Upper lobe of left lung (tissue), 6 donors: ENCODE measurements around the gene RTTN. TPM values are rescaled to one million over a fixed set of nuclear protein-coding genes. Genes with fewer than 3 reads are reported as not detected.

ENCODE experiments used
- ATAC-seq, 2 donors: fragments of 200-7000 bp; cut with Tn5 transposase; one replicate each; pipeline ENCODE4 v1.9.1; 2022; ENCODE audit warnings: mild to moderate bottlenecking in 2 of 2, moderate library complexity in 2 of 2; ENCODE audit not compliant: low FRiP score in 2 of 2
- DNase-seq, 2 donors: peaks; one replicate each; pipeline ENCODE4 v3.0.0-alpha.2; 2019 to 2020
- H3K27ac ChIP-seq, 4 donors: fragments of 200-600 bp; sonication (generic); one replicate each; pipeline ENCODE4 v1.5.1; 2016 to 2019
- H3K27me3 ChIP-seq, 4 donors: fragments of 200-600 bp; sonication (generic); one replicate each; pipeline ENCODE4 v1.5.1; 2017 to 2019
- H3K36me3 ChIP-seq, 4 donors: fragments of 200-600 bp; sonication (generic); one replicate each; pipeline ENCODE4 v1.5.1; 2016 to 2019
- H3K4me1 ChIP-seq, 4 donors: fragments of 200-600 bp; sonication (generic); one replicate each; pipeline ENCODE4 v1.5.1; 2018 to 2019
- H3K4me3 ChIP-seq, 4 donors: fragments of 200-600 bp; sonication (generic); one replicate each; pipeline ENCODE4 v1.5.1; 2017 to 2019; ENCODE audit warnings: mild to moderate bottlenecking in 2 of 4, moderate library complexity in 1 of 4
- H3K9me3 ChIP-seq, 4 donors: fragments of 200-600 bp; sonication (generic); one replicate each; pipeline ENCODE4 v1.5.1; 2018 to 2019
- CTCF ChIP-seq, 6 experiments: fragments of 450-650 bp in 4 of 6; fragments of 200-600 bp in 2 of 6; sonication (generic) in 2 of 6; IDR thresholded peaks; one replicate each; pipeline ENCODE4 v1.5.1; 2016 to 2019; ENCODE audit warnings: antibody characterized with exemption in 6 of 6
- EP300 ChIP-seq, 4 donors: sonication (generic); formaldehyde crosslinking; IDR thresholded peaks; one replicate each; pipeline ENCODE4 v1.5.1; 2017; ENCODE audit warnings: antibody characterized with exemption in 4 of 4, control low read depth in 2 of 4
- POLR2A ChIP-seq, 4 donors: fragments of 450-650 bp; IDR thresholded peaks; one replicate each; pipeline ENCODE4 v1.5.1; 2016 to 2017; ENCODE audit warnings: antibody characterized with exemption in 4 of 4, mild to moderate bottlenecking in 2 of 4
- POLR2AphosphoS5 ChIP-seq, 2 donors: sonication (generic); formaldehyde crosslinking; IDR thresholded peaks; one replicate each; pipeline ENCODE4 v1.5.1; 2017; ENCODE audit warnings: antibody characterized with exemption in 2 of 2
- WGBS, 2 donors: methylation state at CpG; one replicate each; pipeline ENCODE4 v1.1.5; 2017 to 2018; 5-methylcytosine and 5-hydroxymethylcytosine counted together
- total RNA-seq, 6 donors: library from RNA; depleted of rRNA in 4 of 6; stranded (reverse); fragments of >200 nt in 4 of 6; gene quantifications; one replicate each; pipeline versions ENCODE4 v1.1.0 to v1.2.1, GENCODE V29; 2016 to 2021
- donor health status: DM: no; HTN: no; CAD: no; lungs with moderate emphysema.
- donor health status: DM: no; HTN: yes; CAD: no; lungs with severe emphysema.

Gene RTTN
- total RNA-seq, 6 donors from 2014 or later, result 8.3 to 32.9 (median 12.5) TPM

GRCh38 chr18:69987870-69988269 lies 217.6 kb downstream of the RTTN start:
- Histone ChIP-seq H3K4me1 (no peaks in the 10 kb centered on the region), H3K27me3 (no peaks in the 10 kb centered on the region), H3K4me3 (no peak overlapping the region), H3K9me3 (peaks cover 0 to 16% (median 4%) of the 10 kb centered on the region in 4 donors), H3K27ac (no peak overlapping the region), H3K36me3 (no peaks in the 10 kb centered on the region)
- no peak for TF ChIP-seq CTCF (IDR thresholded peaks at IDR 0.05)
- TF ChIP-seq POLR2AphosphoS5 (IDR thresholded peaks at IDR 0.05), result no peak
- TF ChIP-seq POLR2A (IDR thresholded peaks at IDR 0.05), result no peak
- TF ChIP-seq EP300 (IDR thresholded peaks at IDR 0.05), result no peak
- DNase-seq, result no peak
- 100% methylated on average over 1 of the region's 1 CpG for WGBS, 2 donors
- no peak for ATAC-seq

GRCh38 chr18:69985239-69985638 lies 220.2 kb downstream of the RTTN start:
- Histone ChIP-seq H3K4me1 (peaks cover 0 to 5% (median 3%) of the 10 kb centered on the region in 4 donors), H3K9me3 (peaks cover 0 to 16% (median 4%) of the 10 kb centered on the region in 4 donors), H3K27ac (no peak overlapping the region), H3K27me3 (no peaks in the 10 kb centered on the region), H3K4me3 (no peak overlapping the region), H3K36me3 (no peaks in the 10 kb centered on the region)
- TF ChIP-seq POLR2A (IDR thresholded peaks at IDR 0.05) (no peak), EP300 (IDR thresholded peaks at IDR 0.05) (no peak), CTCF (IDR thresholded peaks at IDR 0.05) (no peak), POLR2AphosphoS5 (IDR thresholded peaks at IDR 0.05) (no peak)
- DNase-seq, result peak in 1 of 2 donors; percentile 32
- 98 to 100% methylated on average over 2 to 4 of the region's 4 CpGs for WGBS, 2 donors
- ATAC-seq, result no peak

GRCh38 chr18:69982417-69982816 lies 223.1 kb downstream of the RTTN start:
- Histone ChIP-seq H3K27ac (no peak overlapping the region), H3K36me3 (no peaks in the 10 kb centered on the region), H3K27me3 (no peaks in the 10 kb centered on the region), H3K4me1 (peaks cover 0 to 5% (median 3%) of the 10 kb centered on the region in 4 donors), H3K9me3 (peaks cover 0 to 4% (median 3%) of the 10 kb centered on the region in 4 donors), H3K4me3 (no peak overlapping the region)
- WGBS, 2 donors, result 91 to 95% methylated on average over 4 of the region's 4 CpGs
- TF ChIP-seq EP300 (IDR thresholded peaks at IDR 0.05) (no peak), POLR2A (IDR thresholded peaks at IDR 0.05) (no peak), CTCF (IDR thresholded peaks at IDR 0.05) (no peak), POLR2AphosphoS5 (IDR thresholded peaks at IDR 0.05) (no peak)
- DNase-seq (no peak), ATAC-seq (no peak)

- Histone ChIP-seq H3K36me3 (no peaks in the 10 kb centered on the region), H3K27me3 (no peaks in the 10 kb centered on the region), H3K4me1 (peaks cover 0 to 5% (median 3%) of the 10 kb centered on the region in 4 donors), H3K9me3 (peaks cover 0 to 8% (median 7%) of the 10 kb centered on the region in 4 donors), H3K27ac (no peak overlapping the region), H3K4me3 (no peak overlapping the region)
- ATAC-seq (no peak), DNase-seq (no peak)
- 78 to 87% methylated on average over 2 of the region's 2 CpGs for WGBS, 2 donors
- TF ChIP-seq POLR2AphosphoS5 (IDR thresholded peaks at IDR 0.05), result no peak
- no peak for TF ChIP-seq EP300 (IDR thresholded peaks at IDR 0.05)
- TF ChIP-seq POLR2A (IDR thresholded peaks at IDR 0.05), result no peak
- no peak for TF ChIP-seq CTCF (IDR thresholded peaks at IDR 0.05)
These were observed 223.5 kb downstream of the RTTN start for GRCh38 chr18:69981948-69982347.
